T-helper 2 cell treated with Interferon-gamma antibody and Interleukin-4, amounts not matched to agents 100 ng/mL and 5 ng/mL, for 36 hours (primary cell): ENCODE data around the gene ZNF683. TPM values are rescaled to one million over a fixed set of nuclear protein-coding genes. Genes with fewer than 3 reads are reported as not detected.

Experiments used
- intact Hi-C: fragments of 100-400 bp; cut with micrococcal nuclease; formaldehyde crosslinking; loops from one replicate; pipeline ENCODE4 v1.15.1; 2023
- total RNA-seq: library from RNA; stranded (reverse); gene quantifications from 2 replicates; pipeline ENCODE4 v1.2.3, GENCODE V29; 2022

The ZNF683 gene
- total RNA-seq, 1 donor from 2014 or later = 0.52 TPM

DNA sequence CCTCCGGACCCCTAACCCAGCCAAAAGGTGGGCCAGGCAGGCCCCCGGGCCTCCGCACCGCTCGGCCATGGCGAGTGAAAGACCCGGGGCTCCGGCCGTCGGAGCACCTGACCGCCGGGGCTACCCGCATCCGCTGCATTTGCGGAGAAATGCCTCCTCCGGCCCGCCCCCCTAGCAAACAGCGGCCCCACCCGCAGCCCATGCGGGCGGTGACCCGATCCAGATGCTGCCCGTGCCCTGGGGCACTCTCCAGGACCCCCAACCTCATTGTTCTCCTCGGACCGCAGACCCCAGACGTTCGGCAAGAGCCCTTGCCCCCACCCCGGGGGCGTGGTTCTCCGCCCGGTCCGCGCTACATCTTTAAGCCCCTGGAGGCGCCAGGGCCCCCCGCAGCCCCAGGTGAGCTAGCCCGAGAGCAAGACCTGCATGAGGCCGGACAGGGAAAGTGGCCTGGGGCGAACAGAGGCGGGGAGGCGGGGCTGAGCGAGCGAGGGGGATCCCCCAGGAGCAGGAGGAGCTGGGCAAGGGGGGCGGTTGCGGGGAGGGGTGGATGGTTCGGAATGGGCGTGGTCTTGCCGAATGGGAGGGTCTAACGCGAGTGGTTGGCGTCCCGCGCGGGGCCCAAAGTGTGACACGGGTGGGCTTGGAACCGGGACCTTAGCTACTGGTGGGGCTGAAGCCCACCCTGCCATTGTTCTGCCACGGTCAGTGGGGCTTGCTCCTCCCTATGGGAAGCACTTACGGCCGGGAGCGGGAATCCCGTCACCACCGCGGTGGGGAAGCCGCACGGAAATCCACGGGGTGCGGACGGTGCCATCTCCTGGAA lies 12.4 kb downstream of the ZNF683 start:
- intact Hi-C loops = loop anchor here (2.0 kb wide), 1 partner anchor 23 kb away; no protein-coding TSS in a partner anchor

- intact Hi-C loops = loop anchor here (2.0 kb wide), 1 partner anchor 22 kb away; no protein-coding TSS in a partner anchor
These were observed 13.9 kb downstream of the ZNF683 start for GRCh38 chr1:26358411-26359384.

GRCh38 chr1:26357121-26357602 lies 15.4 kb downstream of the ZNF683 start:
- intact Hi-C loops = no loop called here

GRCh38 chr1:26356106-26356505 lies 16.4 kb downstream of the ZNF683 start:
- intact Hi-C loops = no loop called here

DNA sequence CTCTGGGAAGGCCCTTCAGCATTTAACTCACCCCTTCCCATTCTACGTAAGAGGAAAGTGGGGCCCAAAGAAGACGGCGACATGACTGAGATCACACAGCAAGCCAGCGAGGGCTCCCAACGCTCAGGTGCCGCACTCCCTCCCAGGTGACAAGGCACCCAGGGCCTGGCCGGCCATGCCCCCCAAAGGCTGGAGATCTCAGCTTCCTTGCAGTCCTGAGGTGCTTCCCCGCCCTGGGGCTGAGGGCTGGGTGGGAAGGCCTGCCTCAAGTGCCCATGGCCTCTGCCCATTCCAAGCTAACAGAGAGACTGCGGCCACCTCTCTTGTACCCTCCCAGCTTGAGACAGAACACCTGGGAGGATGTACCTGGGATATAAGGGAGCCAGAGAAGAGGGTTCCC lies 17.6 kb downstream of the ZNF683 start:
- intact Hi-C loops = no loop called here

GRCh38 chr1:26353976-26354820 lies 18.4 kb downstream of the ZNF683 start, which contains the start of gene CRYBG2:
Gene CRYBG2 (minus strand): TSS chr1:26354130. CDS start chr1:26346657, 7,473 bp downstream.
- intact Hi-C loops = no loop called here

GRCh38 chr1:26353210-26353859 lies 19.2 kb downstream of the ZNF683 start:
- intact Hi-C loops = no loop called here

DNA sequence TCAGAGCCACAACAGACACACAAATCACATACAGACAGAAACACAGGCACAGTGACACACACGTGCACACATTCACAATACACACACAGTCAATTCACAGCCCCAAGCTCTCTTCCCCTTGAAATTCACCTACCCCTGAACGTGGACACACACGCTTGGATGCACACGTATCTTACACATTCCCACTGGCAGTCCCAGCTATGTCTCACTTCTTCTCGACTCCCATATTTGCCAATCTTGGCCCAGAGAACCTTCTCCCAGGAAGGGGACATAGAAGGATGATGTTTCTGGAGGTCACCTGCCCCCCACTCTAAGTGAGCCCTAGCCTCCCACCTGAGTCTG lies 20.2 kb downstream of the ZNF683 start:
- intact Hi-C loops = no loop called here

- intact Hi-C loops = no loop called here
These were observed 20.8 kb downstream of the ZNF683 start for GRCh38 chr1:26351590-26352337.

DNA sequence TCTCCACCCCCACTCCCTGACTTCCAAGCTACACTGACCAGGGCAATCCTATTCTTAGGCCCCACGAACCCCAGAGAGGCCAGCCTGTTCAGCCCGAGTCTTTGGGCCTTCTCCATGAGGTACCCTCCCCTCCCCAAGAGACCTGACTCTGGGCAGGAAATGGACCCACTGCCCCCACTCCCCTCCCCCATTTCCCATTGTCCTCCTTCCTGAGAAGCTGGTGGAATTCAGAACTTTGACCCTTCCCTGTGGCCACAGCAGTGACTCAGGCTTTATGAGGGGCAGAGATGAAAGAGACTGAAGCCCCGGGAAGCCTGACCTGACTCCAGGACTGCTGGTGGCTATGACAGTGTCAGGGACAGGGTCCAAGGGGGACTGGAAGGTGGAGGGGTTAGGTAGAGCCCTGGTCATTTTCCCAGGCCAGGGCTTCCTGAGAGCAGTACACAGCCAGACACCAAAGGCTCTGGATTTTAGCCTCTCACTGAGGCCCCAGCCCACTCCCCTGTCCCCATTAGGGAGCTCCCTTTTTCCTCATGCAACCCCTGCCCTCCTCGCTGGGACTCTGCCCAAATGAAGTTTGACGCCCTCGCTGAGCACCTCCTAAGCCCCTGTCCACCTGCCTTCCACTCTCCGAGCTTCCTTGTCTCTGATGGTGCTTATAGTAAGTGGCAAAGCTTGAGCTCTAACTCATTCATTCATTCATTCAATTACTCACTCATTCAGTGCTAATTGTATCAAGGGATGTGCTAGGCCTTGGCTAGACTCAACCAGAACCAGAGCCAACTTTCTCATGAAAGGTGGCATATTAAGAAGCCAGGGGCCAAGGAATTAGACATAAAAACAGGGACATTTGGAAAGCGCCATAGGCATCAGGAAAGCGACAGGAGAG lies 21.6 kb downstream of the ZNF683 start:
- intact Hi-C loops = no loop called here

- intact Hi-C loops = no loop called here
These were observed 22.2 kb downstream of the ZNF683 start for GRCh38 chr1:26350343-26350700.

- intact Hi-C loops = no loop called here
These were observed 22.7 kb downstream of the ZNF683 start for GRCh38 chr1:26349877-26350244.

DNA sequence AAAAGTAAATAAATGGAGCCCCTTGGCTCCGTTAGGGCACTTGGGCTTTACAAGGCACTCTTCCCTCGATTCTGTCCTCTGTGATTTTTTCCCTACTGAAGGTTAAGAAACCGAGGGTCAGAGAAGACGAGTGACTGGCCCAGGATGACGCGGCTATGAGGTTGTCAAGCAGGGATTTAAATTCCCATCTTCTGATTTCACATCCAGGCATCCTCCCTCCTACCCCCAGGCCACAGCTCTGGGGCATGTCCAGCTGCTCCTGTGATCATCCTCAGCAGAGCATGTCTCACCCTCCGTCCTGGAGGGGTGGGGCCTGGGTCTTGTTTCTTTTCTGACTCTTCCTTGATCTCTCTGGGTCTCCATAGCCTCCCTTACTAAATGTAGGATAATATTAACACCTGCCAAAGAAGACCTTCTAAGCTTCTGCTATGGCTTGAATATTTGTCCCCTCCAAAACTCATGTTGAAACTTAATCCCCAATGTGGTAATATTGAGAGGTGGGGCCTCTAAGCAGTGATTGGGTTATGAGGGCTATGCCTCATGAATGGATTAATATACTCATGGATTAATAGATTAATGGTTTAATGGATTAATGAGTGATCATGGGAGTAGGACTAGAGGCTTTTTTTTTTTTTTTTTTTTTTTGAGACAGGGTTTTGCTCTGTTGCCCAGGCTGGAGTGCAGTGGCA lies 23.2 kb downstream of the ZNF683 start:
- intact Hi-C loops = no loop called here

GRCh38 chr1:26346274-26347033 lies 26.1 kb downstream of the ZNF683 start:
- intact Hi-C loops = no loop called here

DNA sequence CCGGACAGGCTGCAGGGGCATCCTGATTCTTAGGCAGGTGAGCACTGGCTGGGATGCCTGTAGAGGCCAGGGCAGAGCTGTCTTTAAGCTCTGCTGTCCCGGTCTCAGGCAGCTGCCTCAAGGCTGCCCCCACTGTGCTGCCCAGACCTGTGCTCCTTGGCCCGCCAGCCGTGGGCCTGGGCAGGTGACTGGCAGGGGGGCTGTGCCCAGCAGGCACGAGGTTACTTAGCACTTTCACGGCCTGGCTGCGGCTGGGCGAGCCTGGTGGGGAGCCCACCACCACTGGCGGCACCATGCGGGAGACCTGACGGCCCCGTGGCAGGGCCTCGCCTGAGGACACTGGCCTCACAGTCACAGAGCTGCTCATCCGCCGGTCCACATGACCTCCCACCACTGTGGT lies 26.8 kb downstream of the ZNF683 start:
- intact Hi-C loops = no loop called here

- intact Hi-C loops = no loop called here
These were observed 28.2 kb downstream of the ZNF683 start for GRCh38 chr1:26344147-26344920.

DNA sequence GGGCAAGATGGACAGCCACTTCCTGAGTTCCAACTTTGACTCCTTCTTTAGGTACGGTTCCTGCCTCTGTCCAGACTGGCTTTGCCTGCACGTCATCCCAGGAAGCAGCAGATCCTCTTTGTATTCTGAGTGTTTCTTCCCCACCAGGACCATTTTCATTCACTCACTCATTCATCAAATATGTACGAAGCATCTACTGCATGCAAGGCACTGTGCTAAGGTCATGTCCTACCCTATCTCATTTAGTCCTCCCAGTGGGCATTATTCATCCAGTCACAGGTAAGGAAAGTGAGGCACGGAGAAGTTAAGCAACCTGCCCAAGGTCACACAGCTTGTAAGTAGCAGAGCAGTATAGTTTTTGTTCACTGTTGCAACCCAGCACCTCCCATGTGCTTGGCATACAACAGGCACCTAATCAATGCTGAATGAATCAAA lies 32.5 kb downstream of the ZNF683 start:
- intact Hi-C loops = no loop called here
